Upper lobe of left lung (tissue), 6 donors: ENCODE results near the gene LAMA5. TPM values are rescaled to one million over a fixed set of nuclear protein-coding genes. Genes with fewer than 3 reads are reported as not detected.

Experiments used
- ATAC-seq, 2 donors: fragments of 200-7000 bp; cut with Tn5 transposase; one replicate each; pipeline ENCODE4 v1.9.1; 2022; ENCODE audit warnings: mild to moderate bottlenecking in 2 of 2, moderate library complexity in 2 of 2; ENCODE audit not compliant: low FRiP score in 2 of 2
- DNase-seq, 2 donors: peaks; one replicate each; pipeline ENCODE4 v3.0.0-alpha.2; 2019 to 2020
- H3K27ac ChIP-seq, 4 donors: fragments of 200-600 bp; sonication (generic); one replicate each; pipeline ENCODE4 v1.5.1; 2016 to 2019
- H3K27me3 ChIP-seq, 4 donors: fragments of 200-600 bp; sonication (generic); one replicate each; pipeline ENCODE4 v1.5.1; 2017 to 2019
- H3K36me3 ChIP-seq, 4 donors: fragments of 200-600 bp; sonication (generic); one replicate each; pipeline ENCODE4 v1.5.1; 2016 to 2019
- H3K4me1 ChIP-seq, 4 donors: fragments of 200-600 bp; sonication (generic); one replicate each; pipeline ENCODE4 v1.5.1; 2018 to 2019
- H3K4me3 ChIP-seq, 4 donors: fragments of 200-600 bp; sonication (generic); one replicate each; pipeline ENCODE4 v1.5.1; 2017 to 2019; ENCODE audit warnings: mild to moderate bottlenecking in 2 of 4, moderate library complexity in 1 of 4
- H3K9me3 ChIP-seq, 4 donors: fragments of 200-600 bp; sonication (generic); one replicate each; pipeline ENCODE4 v1.5.1; 2018 to 2019
- EP300 ChIP-seq, 4 donors: sonication (generic); formaldehyde crosslinking; IDR thresholded peaks; one replicate each; pipeline ENCODE4 v1.5.1; 2017; ENCODE audit warnings: antibody characterized with exemption in 4 of 4, control low read depth in 2 of 4
- POLR2A ChIP-seq, 4 donors: fragments of 450-650 bp; IDR thresholded peaks; one replicate each; pipeline ENCODE4 v1.5.1; 2016 to 2017; ENCODE audit warnings: antibody characterized with exemption in 4 of 4, mild to moderate bottlenecking in 2 of 4
- POLR2AphosphoS5 ChIP-seq, 2 donors: sonication (generic); formaldehyde crosslinking; IDR thresholded peaks; one replicate each; pipeline ENCODE4 v1.5.1; 2017; ENCODE audit warnings: antibody characterized with exemption in 2 of 2
- WGBS, 2 donors: methylation state at CpG; one replicate each; pipeline ENCODE4 v1.1.5; 2017 to 2018; 5-methylcytosine and 5-hydroxymethylcytosine counted together
- total RNA-seq, 6 donors: library from RNA; depleted of rRNA in 4 of 6; stranded (reverse); fragments of >200 nt in 4 of 6; gene quantifications; one replicate each; pipeline versions ENCODE4 v1.1.0 to v1.2.1, GENCODE V29; 2016 to 2021
- TF ChIP-seq, protein P1 (sequence below), 6 experiments: fragments of 450-650 bp in 4 of 6; fragments of 200-600 bp in 2 of 6; sonication (generic) in 2 of 6; IDR thresholded peaks; one replicate each; pipeline ENCODE4 v1.5.1; 2016 to 2019; ENCODE audit warnings: antibody characterized with exemption in 6 of 6
- donor health status: DM: no; HTN: no; CAD: no; lungs with moderate emphysema.
- donor health status: DM: no; HTN: yes; CAD: no; lungs with severe emphysema.

The LAMA5 gene
- total RNA-seq, 6 donors from 2014 or later = 176 to 1,019 (median 307) TPM

DNA sequence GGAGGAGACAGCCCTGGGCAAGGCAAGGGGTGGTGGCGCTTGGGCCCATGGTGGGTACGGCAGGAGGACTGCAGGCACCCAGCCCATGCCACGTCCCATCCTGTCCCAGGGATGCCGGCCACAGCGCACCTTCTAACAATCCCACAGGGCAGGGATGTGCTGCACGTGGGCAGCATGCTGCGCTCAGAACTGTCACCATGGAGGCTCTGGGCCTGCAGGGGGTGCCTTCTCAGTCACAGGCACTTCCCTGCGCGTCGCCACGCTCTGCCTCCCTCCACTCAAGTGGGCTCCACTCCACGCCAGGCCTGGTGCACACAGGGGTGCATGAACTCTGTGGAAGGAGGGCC, 37.6 kb upstream of the LAMA5 start:
- TF ChIP-seq POLR2AphosphoS5 (IDR thresholded peaks at IDR 0.05) (no peak), EP300 (IDR thresholded peaks at IDR 0.05) (no peak), POLR2A (IDR thresholded peaks at IDR 0.05) (no peak)
- TF ChIP-seq, protein P1, sequence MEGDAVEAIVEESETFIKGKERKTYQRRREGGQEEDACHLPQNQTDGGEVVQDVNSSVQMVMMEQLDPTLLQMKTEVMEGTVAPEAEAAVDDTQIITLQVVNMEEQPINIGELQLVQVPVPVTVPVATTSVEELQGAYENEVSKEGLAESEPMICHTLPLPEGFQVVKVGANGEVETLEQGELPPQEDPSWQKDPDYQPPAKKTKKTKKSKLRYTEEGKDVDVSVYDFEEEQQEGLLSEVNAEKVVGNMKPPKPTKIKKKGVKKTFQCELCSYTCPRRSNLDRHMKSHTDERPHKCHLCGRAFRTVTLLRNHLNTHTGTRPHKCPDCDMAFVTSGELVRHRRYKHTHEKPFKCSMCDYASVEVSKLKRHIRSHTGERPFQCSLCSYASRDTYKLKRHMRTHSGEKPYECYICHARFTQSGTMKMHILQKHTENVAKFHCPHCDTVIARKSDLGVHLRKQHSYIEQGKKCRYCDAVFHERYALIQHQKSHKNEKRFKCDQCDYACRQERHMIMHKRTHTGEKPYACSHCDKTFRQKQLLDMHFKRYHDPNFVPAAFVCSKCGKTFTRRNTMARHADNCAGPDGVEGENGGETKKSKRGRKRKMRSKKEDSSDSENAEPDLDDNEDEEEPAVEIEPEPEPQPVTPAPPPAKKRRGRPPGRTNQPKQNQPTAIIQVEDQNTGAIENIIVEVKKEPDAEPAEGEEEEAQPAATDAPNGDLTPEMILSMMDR (IDR thresholded peaks at IDR 0.05) = no peak
- Histone ChIP-seq H3K4me1 (peaks cover 20 to 30% (median 25%) of the 10 kb centered on the region in 4 donors), H3K4me3 (no peak overlapping the region), H3K27me3 (no peaks in the 10 kb centered on the region), H3K36me3 (no peaks in the 10 kb centered on the region), H3K27ac (no peak overlapping the region), H3K9me3 (no peaks in the 10 kb centered on the region)
- WGBS, 2 donors = 93 to 95% methylated on average over 7 to 12 of the region's 12 CpGs
- DNase-seq = peak in 1 of 2 donors; percentile 66
- ATAC-seq = no peak

DNA sequence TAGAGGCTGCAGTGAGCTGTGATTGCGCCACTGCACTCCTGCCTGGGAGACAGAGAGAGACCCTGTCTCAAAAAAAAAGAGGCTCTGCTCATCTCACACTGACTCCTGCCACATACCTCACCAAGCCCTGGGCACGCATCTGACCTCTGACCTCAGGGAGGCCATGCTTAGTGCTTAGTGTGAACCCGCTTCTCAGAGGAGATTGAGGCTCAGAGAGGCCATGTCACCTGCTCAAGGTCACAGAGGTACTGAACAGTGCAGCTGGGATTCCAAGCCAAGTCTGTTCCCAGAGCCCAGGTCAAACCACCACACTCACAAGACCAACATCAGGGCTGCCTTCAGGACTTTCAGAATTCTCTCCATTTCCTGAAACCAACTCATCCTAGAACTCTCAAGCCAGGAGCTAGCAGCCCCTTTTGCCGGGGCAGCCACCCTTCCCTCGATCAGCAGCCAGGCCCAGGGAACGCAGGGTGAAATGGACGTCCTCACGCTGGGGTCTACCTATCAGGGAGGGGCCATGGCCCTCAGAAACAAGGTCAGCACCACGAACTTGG, 37.1 kb upstream of the LAMA5 start:
- H3K27me3 ChIP-seq = no peaks in the 10 kb centered on the region
- TF ChIP-seq POLR2A (IDR thresholded peaks at IDR 0.05) (no peak), EP300 (IDR thresholded peaks at IDR 0.05) (no peak), POLR2AphosphoS5 (IDR thresholded peaks at IDR 0.05) (no peak)
- TF ChIP-seq, protein P1 (IDR thresholded peaks at IDR 0.05) = no peak
- H3K4me3 ChIP-seq = no peak overlapping the region
- H3K27ac ChIP-seq = no peak overlapping the region
- 90 to 97% methylated on average over 9 of the region's 9 CpGs for WGBS, 2 donors
- no peaks in the 10 kb centered on the region for H3K9me3 ChIP-seq
- H3K4me1 ChIP-seq = peaks cover 20 to 26% (median 23%) of the 10 kb centered on the region in 4 donors
- no peak for DNase-seq
- no peaks in the 10 kb centered on the region for H3K36me3 ChIP-seq
- no peak for ATAC-seq

DNA sequence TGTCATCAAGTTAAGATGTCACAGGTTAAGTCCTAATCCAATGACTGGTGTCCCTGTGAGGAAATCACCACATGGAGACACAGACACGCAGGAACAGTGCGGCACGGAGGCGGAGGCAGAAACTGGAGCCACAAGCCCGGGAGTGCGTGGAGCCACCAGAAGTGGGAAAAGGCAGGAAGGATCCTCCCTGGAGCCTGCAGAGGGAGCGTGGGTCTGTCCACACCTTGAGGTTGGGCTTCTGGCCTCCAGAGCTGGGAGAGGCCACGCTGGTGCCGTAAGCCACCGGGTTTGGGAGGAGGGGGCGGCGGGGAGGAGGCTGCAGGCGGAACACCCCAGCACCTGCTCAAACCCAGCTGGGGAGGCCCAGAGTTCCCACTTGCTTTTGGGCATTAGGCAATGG, 36.2 kb upstream of the LAMA5 start:
- DNase-seq (peak in 1 of 2 donors; percentile 59), ATAC-seq (no peak)
- H3K9me3 ChIP-seq = no peaks in the 10 kb centered on the region
- TF ChIP-seq POLR2AphosphoS5 (IDR thresholded peaks at IDR 0.05) (no peak), POLR2A (IDR thresholded peaks at IDR 0.05) (no peak), EP300 (IDR thresholded peaks at IDR 0.05) (no peak)
- TF ChIP-seq, protein P1 (IDR thresholded peaks at IDR 0.05) = no peak
- 92% methylated on average over 13 of the region's 13 CpGs for WGBS, 2 donors
- no peaks in the 10 kb centered on the region for H3K36me3 ChIP-seq
- H3K27me3 ChIP-seq = no peaks in the 10 kb centered on the region
- no peak overlapping the region for H3K27ac ChIP-seq
- H3K4me3 ChIP-seq = no peak overlapping the region
- peaks cover 20 to 26% (median 23%) of the 10 kb centered on the region in 4 donors for H3K4me1 ChIP-seq

DNA sequence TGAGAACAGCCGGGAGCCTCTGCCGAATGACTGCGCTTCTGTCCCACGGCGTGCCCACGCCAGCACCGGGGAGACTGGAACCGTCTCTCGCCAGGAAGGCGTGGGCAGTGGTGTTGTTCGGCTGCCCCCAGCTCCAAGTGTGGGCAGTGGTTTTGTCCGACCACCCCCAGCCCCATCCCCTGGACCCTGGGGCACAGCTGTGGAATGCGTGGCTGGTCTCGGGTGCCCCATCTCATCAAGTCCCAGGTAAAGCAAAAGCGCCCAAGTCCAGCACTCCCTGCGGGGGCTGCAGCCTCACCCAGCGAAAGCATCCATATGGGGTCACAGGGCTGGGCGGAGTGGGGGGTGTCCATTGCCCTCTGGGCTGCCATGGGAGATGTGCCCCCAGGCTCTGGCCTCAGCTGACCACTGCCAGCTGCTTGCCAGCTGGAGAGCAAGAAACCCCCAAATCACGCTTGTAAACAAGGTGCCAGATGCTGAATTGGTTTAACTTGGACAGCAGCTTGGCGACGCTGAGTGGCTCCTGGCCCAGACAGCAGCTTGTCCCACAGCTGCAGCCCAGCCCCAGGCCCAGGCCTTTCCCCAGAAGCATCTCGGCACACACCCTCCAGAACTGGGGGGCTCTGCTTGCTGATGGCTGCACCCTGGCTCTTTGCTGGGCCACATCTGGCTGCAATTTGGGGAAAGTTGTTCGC, 35.5 kb upstream of the LAMA5 start:
- no peak overlapping the region for H3K27ac ChIP-seq
- DNase-seq (peak in 1 of 2 donors; percentile 66), ATAC-seq (no peak)
- no peak overlapping the region for H3K4me3 ChIP-seq
- no peaks in the 10 kb centered on the region for H3K27me3 ChIP-seq
- 86 to 93% methylated on average over 3 to 21 of the region's 23 CpGs for WGBS, 2 donors
- TF ChIP-seq, protein P1 (IDR thresholded peaks at IDR 0.05) = no peak
- no peak for TF ChIP-seq POLR2AphosphoS5 (IDR thresholded peaks at IDR 0.05)
- TF ChIP-seq EP300 (IDR thresholded peaks at IDR 0.05) = no peak
- TF ChIP-seq POLR2A (IDR thresholded peaks at IDR 0.05) = no peak
- no peaks in the 10 kb centered on the region for H3K9me3 ChIP-seq
- H3K36me3 ChIP-seq = no peaks in the 10 kb centered on the region
- peaks cover 17 to 21% (median 20%) of the 10 kb centered on the region in 4 donors for H3K4me1 ChIP-seq
